Stimulated activated CD4-positive, alpha-beta T cell treated with anti-CD3 and anti-CD28 coated beads, Interleukin-12 subunit alpha, Interleukin-12 subunit beta, amount 100 ng/mL, for 24 hours (primary cell): ENCODE results near the gene ZSWIM2.
"Not testable (repeated sequence)": the region's sequence is repeated elsewhere in the genome, so short reads cannot be mapped to it uniquely, and the experiment has no call there.

Source experiments
- DNase-seq, 2 experiments: peaks; one replicate each; pipeline ENCODE4 v3.0.0-alpha.2; 2020; ENCODE audit warnings: low read depth in 2 of 2

The ZSWIM2 gene

DNA sequence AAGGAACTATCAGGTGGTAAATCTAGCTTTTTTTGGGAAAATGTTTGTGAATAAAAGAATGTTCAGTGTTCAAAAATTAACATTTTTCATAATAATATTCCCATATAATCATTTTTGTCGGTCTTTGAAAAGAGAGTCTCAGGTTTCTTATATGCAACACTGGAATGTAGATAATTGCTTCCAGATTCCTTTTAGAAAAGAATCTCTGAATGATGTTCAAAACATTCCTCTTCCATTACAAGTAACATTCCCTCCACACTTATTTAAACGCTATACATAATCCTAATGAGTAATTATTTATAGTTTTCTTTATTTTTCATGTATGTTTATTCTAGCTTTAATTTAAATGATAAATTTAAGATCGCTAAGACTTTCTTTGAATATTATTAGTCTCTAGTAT, 7.0 kb downstream of the ZSWIM2 start:
- no peak for DNase-seq

DNA sequence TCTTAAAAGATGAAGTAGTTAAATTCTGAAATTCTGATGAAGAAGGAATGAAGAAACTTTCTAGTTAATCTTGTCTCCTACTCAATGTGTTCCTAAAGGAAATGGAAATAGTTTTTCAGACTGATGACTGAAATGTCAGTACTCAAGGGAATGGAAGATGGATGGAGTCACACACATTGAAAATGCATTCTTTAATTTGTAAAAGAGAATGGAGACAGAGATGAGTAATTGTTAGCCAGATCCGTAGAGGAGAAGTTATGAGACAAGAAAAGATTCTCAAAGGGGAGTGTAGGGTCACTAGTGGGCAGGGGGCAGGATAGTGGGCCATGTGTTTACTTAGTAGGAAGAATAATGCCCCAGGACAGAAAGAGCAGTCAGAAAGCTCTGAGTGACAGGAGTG, 13.3 kb downstream of the ZSWIM2 start:
- no peak for DNase-seq

DNA sequence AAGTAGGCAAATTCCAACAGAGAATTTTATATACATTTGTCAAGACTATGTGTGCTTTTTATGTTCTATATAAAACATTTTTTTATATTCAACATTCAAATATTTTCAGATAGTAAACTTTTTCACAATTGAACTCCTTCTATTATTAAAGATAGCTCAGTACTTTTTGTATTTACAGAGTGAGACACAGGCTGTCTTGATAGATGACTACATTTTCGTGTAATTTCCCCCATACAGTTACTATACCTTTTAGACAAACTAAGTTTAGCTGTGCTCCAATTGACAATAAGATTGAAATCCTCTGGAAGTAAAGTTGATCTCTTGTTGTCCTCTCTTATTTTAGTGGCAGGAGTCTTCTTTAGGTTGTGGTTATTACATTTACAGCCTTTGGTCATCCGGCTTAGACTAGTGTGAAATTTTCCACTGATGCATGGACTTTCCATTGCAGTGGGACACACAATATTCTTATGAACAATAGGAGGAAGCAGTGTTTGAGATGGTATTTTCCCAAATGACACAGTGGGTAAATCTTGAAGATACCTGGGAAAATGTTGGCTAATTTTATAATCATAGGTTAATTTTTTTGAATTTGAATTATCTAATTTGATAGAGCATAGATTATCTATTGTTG, 21.0 kb downstream of the ZSWIM2 start:
- DNase-seq: no peak

DNA sequence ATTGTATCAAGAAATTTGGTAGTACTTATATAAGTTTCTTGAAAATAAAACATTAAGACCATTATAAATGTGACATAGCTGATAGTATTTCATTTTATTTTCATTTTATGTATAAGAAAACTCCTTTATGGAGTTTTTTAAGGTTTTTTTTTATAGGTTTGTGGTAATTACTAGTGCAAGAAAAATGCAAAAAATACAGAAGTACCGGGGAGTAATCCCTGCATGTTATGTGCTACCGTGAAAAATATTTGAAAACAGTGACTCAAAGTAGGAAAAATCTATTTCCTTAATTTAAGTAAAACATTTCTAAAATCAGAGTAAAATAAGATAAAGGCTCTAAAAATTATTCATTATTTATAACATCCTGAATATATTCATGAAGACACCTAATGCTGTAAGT, 21.6 kb downstream of the ZSWIM2 start:
- DNase-seq: no peak

DNA sequence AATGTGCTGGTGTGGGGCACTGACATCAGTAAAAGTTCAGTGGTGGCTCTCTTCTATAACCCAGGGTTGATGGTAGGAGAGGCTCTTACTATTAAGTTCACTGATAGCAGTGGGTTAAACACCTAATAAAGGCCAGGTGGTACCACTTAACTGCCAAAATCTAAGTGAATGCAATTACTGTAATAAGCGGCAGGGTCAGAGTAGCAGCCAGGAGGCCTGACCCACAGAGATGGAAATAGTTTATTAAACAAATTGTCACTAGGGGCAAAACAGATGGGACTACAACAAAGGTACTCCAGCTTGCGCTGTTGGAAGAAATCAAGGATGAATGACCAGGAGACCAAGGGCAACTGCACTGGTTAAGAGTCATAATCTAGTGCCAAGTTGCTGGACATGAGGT, 26.6 kb downstream of the ZSWIM2 start:
- DNase-seq: no peak

DNA sequence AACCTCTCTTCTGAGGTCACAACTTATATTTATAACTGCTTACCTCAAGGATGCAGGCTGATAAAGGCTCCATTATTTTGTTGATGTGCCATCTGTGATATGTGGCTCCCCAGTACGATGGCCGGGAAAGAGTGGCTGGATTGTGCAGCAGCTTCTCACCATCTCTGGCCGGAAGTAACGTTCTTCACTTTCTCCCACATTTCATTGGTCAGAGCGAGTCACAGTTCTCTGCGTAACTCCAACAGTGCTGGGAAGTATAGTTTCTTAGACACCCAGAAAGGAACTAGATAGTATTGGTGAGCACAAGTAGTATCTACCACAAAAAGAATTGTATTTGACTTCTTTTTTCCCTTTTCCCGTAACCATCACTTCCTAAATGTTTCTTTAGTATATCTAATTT, 28.7 kb downstream of the ZSWIM2 start:
- DNase-seq: no peak

DNA sequence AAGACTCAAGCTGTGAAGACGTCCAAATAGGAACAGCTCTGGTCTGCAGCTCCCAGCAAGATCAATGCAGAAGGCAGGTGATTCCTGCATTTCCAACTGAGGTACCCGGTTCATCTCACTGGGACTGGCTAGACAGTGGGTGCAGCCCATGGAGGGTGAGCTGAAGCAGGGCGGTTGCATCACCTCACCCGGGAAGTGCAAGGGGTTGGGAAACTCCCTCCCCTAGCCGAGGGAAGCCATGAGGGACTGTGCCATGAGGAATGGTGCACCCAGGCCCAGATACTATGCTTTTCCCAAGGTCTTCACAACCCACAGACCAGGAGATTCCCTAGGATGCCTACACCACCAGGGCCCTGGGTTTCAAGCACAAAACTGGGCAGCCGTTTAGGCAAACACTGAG, 37.2 kb downstream of the ZSWIM2 start:
- DNase-seq: not testable (repeated sequence)

DNA sequence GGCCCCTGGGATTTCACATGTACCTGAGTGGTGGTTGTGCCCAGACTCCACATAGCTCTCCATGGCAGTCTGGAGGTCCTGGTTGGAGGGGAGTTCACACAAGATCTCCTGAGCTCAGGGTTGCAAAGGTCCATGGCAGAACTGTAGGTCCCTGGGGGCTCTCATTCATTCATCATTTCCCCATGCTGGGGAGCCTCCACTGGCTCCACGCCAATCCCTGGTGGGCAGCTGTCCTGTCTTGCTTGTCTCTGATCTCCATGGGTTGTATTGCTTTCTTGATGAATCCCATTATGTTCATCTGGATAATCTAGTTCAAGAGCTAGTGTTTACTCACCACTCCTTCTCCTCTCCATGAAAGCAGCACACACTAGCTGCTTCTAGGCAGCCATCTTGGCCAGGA, 42.4 kb downstream of the ZSWIM2 start:
- DNase-seq: no peak

DNA sequence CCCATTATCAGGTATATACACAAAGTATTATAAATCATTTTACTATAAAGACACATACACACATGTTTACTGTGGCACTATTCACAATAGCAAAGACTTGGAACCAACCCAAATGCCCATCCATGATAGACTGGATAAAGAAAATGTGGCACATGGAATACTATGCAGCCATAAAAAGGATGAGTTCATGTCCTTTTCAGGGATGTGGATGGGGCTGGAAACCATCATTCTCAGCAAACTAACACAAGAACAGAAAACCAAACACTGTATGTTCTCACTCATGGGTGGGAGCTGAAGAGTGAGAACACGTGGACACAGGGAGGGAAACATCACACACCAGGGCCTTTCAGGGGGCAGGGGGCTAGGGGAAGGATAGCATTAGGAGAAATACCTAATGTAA, 50.4 kb downstream of the ZSWIM2 start:
- not testable (repeated sequence) for DNase-seq

DNA sequence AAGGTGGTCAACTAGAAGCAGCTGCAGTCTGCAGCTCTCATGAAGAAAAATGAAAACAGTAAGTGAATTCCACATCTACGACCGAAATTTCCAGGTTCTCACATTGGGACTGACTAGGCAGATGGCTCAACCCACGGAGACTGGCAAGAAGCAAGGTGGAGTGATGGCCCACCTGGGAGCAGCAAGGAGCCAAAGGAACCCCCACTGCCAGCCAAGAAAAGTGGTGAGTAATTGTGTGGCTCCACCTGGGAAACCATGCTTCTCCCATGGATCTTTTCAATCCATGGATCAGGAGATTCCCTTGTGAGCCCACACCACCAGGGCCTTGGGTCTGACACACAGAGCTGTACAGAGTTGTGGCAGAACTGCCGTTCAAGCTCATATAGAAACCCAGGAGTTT, 64.0 kb downstream of the ZSWIM2 start:
- no peak for DNase-seq

DNA sequence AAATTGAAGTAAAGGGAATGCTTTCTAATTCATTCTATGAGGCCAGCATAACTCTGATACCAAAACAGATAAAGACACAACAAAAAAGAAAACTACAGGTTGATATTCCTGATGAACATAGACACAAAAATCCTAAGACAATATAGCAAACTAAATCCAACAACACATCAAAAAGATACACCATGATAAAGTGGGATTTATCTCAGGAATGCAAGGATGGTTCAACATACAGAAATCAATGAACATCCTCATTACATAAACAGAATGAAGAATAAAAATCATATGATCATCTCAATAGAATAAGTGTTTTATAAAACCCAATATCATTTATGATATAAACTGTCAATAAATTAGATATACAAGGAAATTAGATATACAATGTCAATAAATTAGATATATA, 65.7 kb downstream of the ZSWIM2 start:
- DNase-seq: no peak

DNA sequence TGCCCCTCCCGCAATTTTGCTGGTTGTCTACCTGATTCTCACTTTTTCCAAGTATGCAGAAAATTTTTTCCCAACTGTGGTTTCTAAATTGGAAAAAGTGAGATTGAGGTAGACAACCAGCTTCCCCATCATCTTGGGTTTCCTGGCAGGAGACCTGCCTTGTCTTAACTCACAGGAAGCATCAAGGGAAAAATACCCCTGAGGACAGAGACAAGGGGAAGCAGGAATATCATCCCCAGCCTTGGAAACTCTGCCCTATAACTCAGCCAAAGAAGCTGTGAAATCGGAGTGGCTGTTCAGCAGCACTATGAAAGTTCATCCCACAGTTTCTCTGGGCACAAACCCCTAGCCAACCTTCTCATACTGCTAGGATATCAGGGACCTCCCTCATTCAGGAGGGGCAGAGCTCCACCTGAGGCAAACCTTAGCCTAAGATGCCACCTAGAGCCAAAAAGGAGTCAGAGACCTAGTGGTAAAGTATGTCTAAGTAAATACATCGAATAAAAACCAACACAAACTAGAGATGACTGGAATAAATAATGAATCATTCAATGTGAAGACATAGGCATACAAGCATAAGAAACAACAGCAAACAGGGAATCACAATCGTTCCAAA, 68.2 kb downstream of the ZSWIM2 start:
- no peak for DNase-seq
